Peyer's patch (tissue), 4 donors: Measurements from ENCODE around the gene RPS27. TPM values are rescaled to one million over a fixed set of nuclear protein-coding genes. Genes with fewer than 3 reads are reported as not detected.

Experiments used
- DNase-seq, 3 donors: peaks; one replicate each; pipeline ENCODE4 v3.0.0-alpha.2; 2017 to 2019
- H3K27ac ChIP-seq, 4 donors: fragments of 200-600 bp; sonication (generic); one replicate each; pipeline ENCODE4 v1.5.1; 2016 to 2019
- H3K27me3 ChIP-seq, 2 donors: fragments of 200-600 bp; sonication (generic); one replicate each; pipeline ENCODE4 v1.5.1; 2019
- H3K36me3 ChIP-seq, 3 donors: fragments of 200-600 bp; sonication (generic); one replicate each; pipeline ENCODE4 v1.5.1; 2016 to 2019
- H3K4me1 ChIP-seq, 4 donors: fragments of 200-600 bp; sonication (generic); one replicate each; pipeline ENCODE4 v1.5.1; 2016 to 2019
- H3K4me3 ChIP-seq, 4 donors: fragments of 200-600 bp; sonication (generic); 1 replicate in 3 of 4; 2 replicates in 1 of 4; pipeline ENCODE4 v1.5.1; 2016 to 2019; ENCODE audit warnings: mild to moderate bottlenecking in 1 of 4
- H3K9me3 ChIP-seq, 4 donors: fragments of 200-600 bp; sonication (generic); one replicate each; pipeline ENCODE4 v1.5.1; 2016 to 2019; ENCODE audit warnings: mild to moderate bottlenecking in 1 of 4
- POLR2A ChIP-seq, 2 donors: fragments of 450-650 bp; IDR thresholded peaks; one replicate each; pipeline ENCODE4 v1.5.1; 2017; ENCODE audit warnings: antibody characterized with exemption in 2 of 2, mild to moderate bottlenecking in 2 of 2, moderate library complexity in 2 of 2
- total RNA-seq, 4 donors: library from RNA; depleted of rRNA; stranded (reverse); fragments of >200 nt; gene quantifications; one replicate each; pipeline ENCODE4 v1.1.0, GENCODE V29; 2016
- TF ChIP-seq, protein P1 (sequence below), 6 experiments: fragments of 450-650 bp in 4 of 6; fragments of 200-600 bp in 2 of 6; sonication (generic) in 1 of 6; IDR thresholded peaks; one replicate each; pipeline ENCODE4 v1.5.1; 2017 to 2019; ENCODE audit warnings: antibody characterized with exemption in 6 of 6, mild to moderate bottlenecking in 3 of 6, moderate library complexity in 1 of 6

The RPS27 gene
- total RNA-seq, 4 donors from 2014 or later: 660 to 1,996 (median 833) TPM

DNA sequence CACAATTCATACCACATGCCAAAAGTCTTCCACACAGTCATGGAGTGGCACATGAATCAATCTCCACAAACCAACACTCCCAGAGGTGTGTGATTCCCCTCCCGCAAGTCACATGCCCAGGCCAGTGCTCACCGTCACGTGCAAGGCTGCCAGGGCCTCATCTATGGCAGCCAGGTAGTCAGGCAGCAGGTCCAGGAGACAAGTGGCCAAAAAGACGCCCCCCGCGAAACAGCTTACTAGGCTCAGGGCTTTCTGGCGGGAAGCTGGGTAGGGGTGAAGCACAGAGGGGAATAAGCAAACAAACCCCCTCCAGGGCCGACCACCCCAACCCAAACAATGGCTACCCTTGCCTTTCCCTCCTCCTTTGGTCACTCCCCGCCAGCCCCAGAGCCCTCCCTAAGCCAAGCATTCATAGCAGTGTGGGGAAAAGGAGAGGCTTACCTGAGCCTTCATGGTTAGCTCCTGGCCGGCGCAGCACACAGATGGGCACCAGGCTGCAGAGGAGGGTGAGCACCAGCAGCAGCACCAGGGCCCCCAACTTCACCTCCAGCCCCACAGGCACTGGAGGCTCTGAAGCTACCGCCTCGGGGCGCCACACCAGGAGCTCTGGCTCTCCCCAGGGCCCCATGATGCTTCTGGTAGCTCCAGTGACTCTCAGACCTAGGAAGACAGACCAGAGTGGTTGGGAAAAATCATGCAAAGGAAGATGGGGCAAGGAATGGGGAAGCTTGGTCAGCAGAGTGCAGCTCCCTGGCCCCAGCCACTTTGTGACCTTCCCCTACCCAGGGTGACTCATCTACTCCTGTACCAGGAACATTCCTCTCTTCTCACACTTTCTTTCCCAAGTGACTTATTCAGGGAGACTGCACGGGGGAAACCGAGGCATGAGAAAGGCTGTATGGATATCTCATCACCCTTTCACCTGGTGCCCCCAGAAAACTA is 28.2 kb upstream of the RPS27 start:
- Histone ChIP-seq H3K27me3 (no peaks in the 10 kb centered on the region), H3K36me3 (peaks cover 0 to 14% (median 0%) of the 10 kb centered on the region in 3 donors), H3K27ac (peak overlapping the region; percentile 87 to 96 (median 92)), H3K4me3 (peak overlapping the region; percentile 60 to 79 (median 72)), H3K9me3 (no peaks in the 10 kb centered on the region), H3K4me1 (peaks cover 0 to 41% (median 10%) of the 10 kb centered on the region in 4 donors)
- TF ChIP-seq, protein P1, sequence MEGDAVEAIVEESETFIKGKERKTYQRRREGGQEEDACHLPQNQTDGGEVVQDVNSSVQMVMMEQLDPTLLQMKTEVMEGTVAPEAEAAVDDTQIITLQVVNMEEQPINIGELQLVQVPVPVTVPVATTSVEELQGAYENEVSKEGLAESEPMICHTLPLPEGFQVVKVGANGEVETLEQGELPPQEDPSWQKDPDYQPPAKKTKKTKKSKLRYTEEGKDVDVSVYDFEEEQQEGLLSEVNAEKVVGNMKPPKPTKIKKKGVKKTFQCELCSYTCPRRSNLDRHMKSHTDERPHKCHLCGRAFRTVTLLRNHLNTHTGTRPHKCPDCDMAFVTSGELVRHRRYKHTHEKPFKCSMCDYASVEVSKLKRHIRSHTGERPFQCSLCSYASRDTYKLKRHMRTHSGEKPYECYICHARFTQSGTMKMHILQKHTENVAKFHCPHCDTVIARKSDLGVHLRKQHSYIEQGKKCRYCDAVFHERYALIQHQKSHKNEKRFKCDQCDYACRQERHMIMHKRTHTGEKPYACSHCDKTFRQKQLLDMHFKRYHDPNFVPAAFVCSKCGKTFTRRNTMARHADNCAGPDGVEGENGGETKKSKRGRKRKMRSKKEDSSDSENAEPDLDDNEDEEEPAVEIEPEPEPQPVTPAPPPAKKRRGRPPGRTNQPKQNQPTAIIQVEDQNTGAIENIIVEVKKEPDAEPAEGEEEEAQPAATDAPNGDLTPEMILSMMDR (IDR thresholded peaks at IDR 0.05): no peak
- no peak for TF ChIP-seq POLR2A (IDR thresholded peaks at IDR 0.05)
- DNase-seq: peak in 2 of 3 donors; percentile 33 to 66

DNA sequence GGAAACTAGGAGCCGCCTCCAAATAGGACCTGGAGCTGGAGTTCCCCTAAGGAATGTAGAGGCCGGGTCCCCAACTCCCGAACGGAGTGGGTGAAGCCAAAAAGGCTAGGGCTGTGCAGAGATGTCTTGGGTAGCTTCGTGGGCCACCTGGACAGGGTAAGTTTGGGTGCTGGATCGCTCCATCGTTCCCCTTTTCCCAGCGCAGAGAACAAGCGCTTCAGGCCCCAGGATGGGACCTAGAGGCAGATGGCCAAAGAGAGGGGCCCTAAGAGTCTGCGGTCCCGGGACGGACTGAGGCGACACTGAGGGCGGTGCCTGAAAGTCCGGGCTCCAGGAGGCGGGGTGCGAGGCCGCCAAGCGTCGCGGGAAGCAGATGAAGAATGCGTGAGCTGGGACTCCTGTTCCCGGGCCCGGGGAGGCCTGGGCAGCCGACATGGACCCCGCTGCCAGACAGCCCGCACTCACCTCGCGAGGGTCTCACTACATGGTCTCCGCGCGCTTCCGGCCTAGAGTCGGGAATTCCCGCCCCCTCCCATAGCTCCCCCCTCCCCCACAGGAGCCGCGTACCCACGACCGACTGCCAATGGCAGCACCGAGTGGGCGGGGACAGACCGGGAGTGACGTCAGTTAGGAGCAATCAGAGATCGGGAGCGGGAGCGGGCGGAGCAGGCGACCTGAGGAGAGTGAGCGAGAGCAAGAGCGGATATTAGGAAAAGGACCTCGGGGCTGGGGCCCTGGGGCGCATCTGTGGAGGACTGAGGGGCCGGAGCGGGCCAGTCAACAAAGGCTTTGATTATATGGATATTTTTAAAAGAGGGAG is 27.3 kb upstream of the RPS27 start, which contains the start of gene SLC39A1:
SLC39A1 (minus strand) TSS at position 508 of the 820 bp plus-strand sequence. CDS start 822 bp downstream, outside the sequence.
- H3K9me3 ChIP-seq: no peaks in the 10 kb centered on the region
- H3K36me3 ChIP-seq: peaks cover 0 to 14% (median 0%) of the 10 kb centered on the region in 3 donors
- H3K4me1 ChIP-seq: peaks cover 0 to 44% (median 10%) of the 10 kb centered on the region in 4 donors
- no peaks in the 10 kb centered on the region for H3K27me3 ChIP-seq
- TF ChIP-seq POLR2A (IDR thresholded peaks at IDR 0.05): peak; percentile 62 to 76
- TF ChIP-seq, protein P1 (IDR thresholded peaks at IDR 0.05): no peak
- H3K4me3 ChIP-seq: peak within 1 kb of the TSS; percentile 60 to 79 (median 72)
- H3K27ac ChIP-seq: peak within 1 kb of the TSS; percentile 87 to 96 (median 92)
- peak; percentile 99 to 100 (median 100) for DNase-seq

DNA sequence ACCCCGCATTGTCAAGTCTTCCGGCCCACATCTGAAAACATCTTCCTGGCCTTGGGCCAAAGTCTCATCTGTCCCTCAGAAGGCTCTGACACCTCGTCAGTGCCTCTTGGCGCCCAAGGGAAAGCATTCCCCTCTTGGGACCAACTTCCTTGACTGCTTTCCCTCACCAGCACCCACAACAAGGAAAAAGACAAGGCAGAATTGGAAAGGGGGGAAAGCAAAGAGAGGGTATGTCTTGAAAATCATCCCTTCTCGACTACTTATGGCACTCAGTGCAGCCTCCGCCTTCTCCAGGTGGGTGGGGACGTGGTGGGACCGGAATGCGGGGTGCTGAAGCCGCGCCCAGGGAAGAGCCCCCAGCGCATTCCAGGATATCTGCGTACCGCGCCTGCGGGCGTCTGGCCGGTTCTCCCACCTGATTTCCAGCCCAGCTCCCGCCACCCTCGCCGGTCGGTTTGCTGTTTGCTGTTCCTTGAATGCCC is 26.7 kb upstream of the RPS27 start:
- TF ChIP-seq, protein P1 (IDR thresholded peaks at IDR 0.05): no peak
- no peak for TF ChIP-seq POLR2A (IDR thresholded peaks at IDR 0.05)
- peaks cover 0 to 47% (median 10%) of the 10 kb centered on the region in 4 donors for H3K4me1 ChIP-seq
- peak in 2 of 3 donors; percentile 66 to 73 for DNase-seq

DNA sequence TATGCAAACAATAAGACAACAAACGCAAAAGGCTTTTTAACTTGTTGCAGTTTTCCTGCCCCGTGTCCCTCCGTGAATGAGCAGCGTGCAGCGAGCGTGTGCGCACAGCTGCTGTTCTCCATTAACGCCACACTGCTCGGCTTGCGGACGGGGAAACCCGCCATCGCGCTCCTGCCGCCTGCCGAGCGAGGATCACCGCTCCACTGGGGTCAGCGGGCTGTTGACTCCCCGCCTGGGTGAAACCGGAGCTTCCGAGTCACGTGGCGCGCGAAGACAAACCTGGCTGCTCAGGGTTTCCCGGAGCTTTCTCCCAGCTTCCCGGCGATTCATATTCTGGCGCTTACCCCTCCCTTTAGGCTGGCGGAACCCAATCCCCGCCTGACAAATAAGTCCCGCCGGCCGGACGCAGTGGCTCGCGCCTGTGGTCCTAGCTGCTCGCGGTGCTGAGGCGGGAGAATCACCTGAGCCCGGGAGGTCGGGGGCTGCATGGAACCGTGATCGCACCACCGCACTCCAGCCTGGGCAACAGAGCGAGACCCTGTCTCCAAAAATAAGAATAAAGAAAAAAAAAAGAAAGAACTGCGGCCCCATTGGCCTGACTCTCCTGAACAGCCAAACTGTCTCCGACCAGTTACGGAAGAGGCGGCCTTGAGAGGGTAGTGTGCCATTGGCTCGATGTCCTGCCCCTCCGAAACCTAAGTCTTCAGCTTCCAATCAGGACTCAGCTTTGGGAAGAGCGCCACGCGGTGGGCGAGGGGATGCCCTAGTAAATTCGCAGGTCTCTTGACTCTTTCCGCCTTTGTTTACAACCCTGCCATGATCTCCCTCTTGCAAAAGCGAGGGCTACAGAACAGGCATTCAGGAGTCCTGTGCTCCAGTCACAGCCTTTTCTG is 23.2 kb upstream of the RPS27 start, which contains the start of gene CREB3L4:
CREB3L4 (plus strand) TSS at position 796 of the 893 bp plus-strand sequence. CDS start 624 bp downstream, outside the sequence.
- H3K27me3 ChIP-seq: no peaks in the 10 kb centered on the region
- H3K4me3 ChIP-seq: peak within 1 kb of the TSS; percentile 51 to 82 (median 56)
- H3K36me3 ChIP-seq: no peaks in the 10 kb centered on the region
- H3K4me1 ChIP-seq: peaks cover 0 to 37% (median 8%) of the 10 kb centered on the region in 4 donors
- H3K27ac ChIP-seq: peak within 1 kb of the TSS; percentile 84 to 91 (median 87)
- peak; percentile 81 to 85 for TF ChIP-seq POLR2A (IDR thresholded peaks at IDR 0.05)
- TF ChIP-seq, protein P1 (IDR thresholded peaks at IDR 0.05): peak; percentile 25 to 38 (median 28)
- DNase-seq: peak; percentile 91 to 96 (median 92)
- H3K9me3 ChIP-seq: no peaks in the 10 kb centered on the region

More for the DNA sequence above, 26.7 kb upstream of the RPS27 start:
- Histone ChIP-seq H3K36me3 (peaks cover 0 to 14% (median 0%) of the 10 kb centered on the region in 3 donors), H3K27me3 (no peaks in the 10 kb centered on the region), H3K4me3 (peak overlapping the region; percentile 60 to 79 (median 72)), H3K27ac (peak overlapping the region; percentile 87 to 96 (median 92)), H3K9me3 (no peaks in the 10 kb centered on the region)
